Measurements from ENCODE around the gene RAB23.

Gene RAB23

GRCh38 chr6:57221936-57222742, at the start of gene RAB23:
Gene RAB23 (minus strand): TSS chr6:57222307. CDS start chr6:57210380, 11,927 bp downstream.
- peak within 1 kb of the TSS; percentile 79 for H3K4me3 ChIP-seq (ENCODE audit: low read depth, low read length)
- no peak for TF ChIP-seq CTCF (IDR thresholded peaks at IDR 0.05; ENCODE audit: borderline replicate concordance, insufficient read depth, low read depth, low read length)

- TF ChIP-seq CTCF (IDR thresholded peaks at IDR 0.05; ENCODE audit: borderline replicate concordance, insufficient read depth, low read depth, low read length): no peak
- H3K4me3 ChIP-seq (ENCODE audit: low read depth, low read length): no peak overlapping the region
These were observed 46.2 kb upstream of the RAB23 start for GRCh38 chr6:57268294-57268640.

GRCh38 chr6:57267586-57268293, 45.6 kb upstream of the RAB23 start:
- H3K4me3 ChIP-seq (ENCODE audit: low read depth, low read length): no peak overlapping the region
- peak; percentile 24; the same call in 1 of the 2 replicates for TF ChIP-seq CTCF (IDR thresholded peaks at IDR 0.05; ENCODE audit: borderline replicate concordance, insufficient read depth, low read depth, low read length)

- TF ChIP-seq CTCF (IDR thresholded peaks at IDR 0.05; ENCODE audit: borderline replicate concordance, insufficient read depth, low read depth, low read length): no peak
These were observed 43.7 kb upstream of the RAB23 start for GRCh38 chr6:57265755-57266221.

GRCh38 chr6:57263739-57264138, 41.6 kb upstream of the RAB23 start:
- no peak overlapping the region for H3K4me3 ChIP-seq (ENCODE audit: low read depth, low read length)
- no peak for TF ChIP-seq CTCF (IDR thresholded peaks at IDR 0.05; ENCODE audit: borderline replicate concordance, insufficient read depth, low read depth, low read length)

More at GRCh38 chr6:57265755-57266221, 43.7 kb upstream of the RAB23 start:
- H3K4me3 ChIP-seq (ENCODE audit: low read depth, low read length): no peak overlapping the region

GRCh38 chr6:57262901-57263694, 41.0 kb upstream of the RAB23 start:
- no peak for TF ChIP-seq CTCF (IDR thresholded peaks at IDR 0.05; ENCODE audit: borderline replicate concordance, insufficient read depth, low read depth, low read length)
- H3K4me3 ChIP-seq (ENCODE audit: low read depth, low read length): no peak overlapping the region
